Measurements from ENCODE around the gene RNASEL.

RNASEL gene

GRCh38 chr1:182574156-182574555, 14.9 kb downstream of the RNASEL start:
- Histone ChIP-seq H3K36me3 (ENCODE audit: control insufficient read depth in 2 of 2, insufficient read depth in 1 of 2, low read length in 2 of 2) (peaks cover 0 to 9% of the 10 kb centered on the region in 2 experiments; a peak in 1 of 3 replicates), H3K27ac (ENCODE audit: extremely low read depth, low read depth, low read length) (no peak overlapping the region), H3K4me3 (ENCODE audit: low read depth, low read length) (no peak overlapping the region), H3K9me3 (ENCODE audit: control insufficient read depth, insufficient read depth, low read depth, low read length) (no peaks in the 10 kb centered on the region), H3K4me1 (ENCODE audit: control insufficient read depth, insufficient read depth, low read length) (no peaks in the 10 kb centered on the region)
- ChIA-PET POLR2A (no interaction called here), CTCF (no interaction called here)
- TF ChIP-seq ZNF248 (tag by site-specific recombination; IDR thresholded peaks at IDR 0.05): no peak
- TF ChIP-seq ZNF747 (tag by site-specific recombination; IDR thresholded peaks at IDR 0.05): no peak
- TF ChIP-seq YY1 (tag by site-specific recombination; IDR thresholded peaks at IDR 0.05): no peak
- no peak for TF ChIP-seq REST (tag by site-specific recombination; IDR thresholded peaks at IDR 0.05)
- no peak for TF ChIP-seq ZNF394 (tag by site-specific recombination; IDR thresholded peaks at IDR 0.05; ENCODE audit: borderline replicate concordance)
- TF ChIP-seq ZNF23 (tag by site-specific recombination; IDR thresholded peaks at IDR 0.05; ENCODE audit: borderline replicate concordance): no peak
- TF ChIP-seq SCRT1 (tag by site-specific recombination; IDR thresholded peaks at IDR 0.05; ENCODE audit: borderline replicate concordance): no peak
- no peak for TF ChIP-seq ZBTB17 (tag by site-specific recombination; IDR thresholded peaks at IDR 0.05)
- TF ChIP-seq ZNF677 (tag by site-specific recombination; IDR thresholded peaks at IDR 0.05): no peak
- TF ChIP-seq PRDM1 (tag by site-specific recombination; IDR thresholded peaks at IDR 0.05): no peak
- no peak for TF ChIP-seq ZNF37A (tag by site-specific recombination; IDR thresholded peaks at IDR 0.05)
- TF ChIP-seq ZBTB21 (tag by site-specific recombination; IDR thresholded peaks at IDR 0.05): no peak
- TF ChIP-seq BCL11B (tag by site-specific recombination; IDR thresholded peaks at IDR 0.05; ENCODE audit: low read depth): no peak
- TF ChIP-seq HOXD13 (CRISPR knock-in tag; IDR thresholded peaks at IDR 0.05; ENCODE audit: borderline replicate concordance): no peak
- TF ChIP-seq ZNF518A (tag by site-specific recombination; conservative IDR thresholded peaks at IDR 0.05; ENCODE audit: low read depth): no peak

GRCh38 chr1:182570611-182570970, 18.5 kb downstream of the RNASEL start:
- Histone ChIP-seq H3K4me3 (ENCODE audit: low read depth, low read length) (no peak overlapping the region), H3K4me1 (ENCODE audit: control insufficient read depth, insufficient read depth, low read length) (no peaks in the 10 kb centered on the region), H3K9me3 (ENCODE audit: control insufficient read depth, insufficient read depth, low read depth, low read length) (no peaks in the 10 kb centered on the region), H3K27ac (ENCODE audit: extremely low read depth, low read depth, low read length) (no peak overlapping the region), H3K36me3 (ENCODE audit: control insufficient read depth in 2 of 2, insufficient read depth in 1 of 2, low read length in 2 of 2) (peaks cover 0 to 7% of the 10 kb centered on the region in 2 experiments; a peak in 1 of 3 replicates)
- ChIA-PET CTCF (interaction anchor here (1.1 kb wide), 1 partner anchor 30 kb away, joined by 4 read pairs; no protein-coding TSS in a partner anchor), POLR2A (no interaction called here)
- TF ChIP-seq ZNF549 (tag by site-specific recombination; IDR thresholded peaks at IDR 0.05) (no peak), HOXC10 (CRISPR knock-in tag; IDR thresholded peaks at IDR 0.05) (no peak), ZBTB8A (tag by site-specific recombination; IDR thresholded peaks at IDR 0.05) (no peak), ZNF704 (tag by site-specific recombination; IDR thresholded peaks at IDR 0.05) (no peak), ZNF248 (tag by site-specific recombination; IDR thresholded peaks at IDR 0.05) (no peak), PBX3 (CRISPR knock-in tag; IDR thresholded peaks at IDR 0.05) (no peak), ZFP69B (tag by site-specific recombination; IDR thresholded peaks at IDR 0.05) (no peak), ZNF426 (tag by site-specific recombination; IDR thresholded peaks at IDR 0.05) (no peak), ZBTB1 (tag by site-specific recombination; IDR thresholded peaks at IDR 0.05) (no peak), ZSCAN5A (tag by site-specific recombination; IDR thresholded peaks at IDR 0.05) (no peak)

Data from HEK293 (cell line).